Effector CD8-positive, alpha-beta T cell (primary cell): ENCODE data around the gene UBE2E1.

Experiments
- DNase-seq: peaks from one replicate; lab custom pipeline; 2025; lab: John Stamatoyannopoulos, UW

UBE2E1 gene

GRCh38 chr3:23795096-23795495 lies 10.7 kb upstream of the UBE2E1 start:
- no peak for DNase-seq

- DNase-seq, result no peak
These were observed 9.2 kb upstream of the UBE2E1 start for GRCh38 chr3:23796518-23796917.

- DNase-seq, result no peak
These were observed 8.3 kb upstream of the UBE2E1 start for GRCh38 chr3:23797491-23797890.

- no peak for DNase-seq
These were observed 7.3 kb upstream of the UBE2E1 start for GRCh38 chr3:23798456-23798855.

GRCh38 chr3:23798876-23799275 lies 6.9 kb upstream of the UBE2E1 start:
- DNase-seq, result no peak

GRCh38 chr3:23800731-23801130 lies 5.0 kb upstream of the UBE2E1 start:
- DNase-seq, result no peak

GRCh38 chr3:23804441-23805209 lies 1.1 kb upstream of the UBE2E1 start:
- no peak for DNase-seq

- DNase-seq, result no peak
These were observed 534 bp upstream of the UBE2E1 start for GRCh38 chr3:23805210-23805632.

- no peak for DNase-seq
These were observed 1.0 kb downstream of the UBE2E1 start for GRCh38 chr3:23806534-23807423.

- no peak for DNase-seq
These were observed 1.8 kb downstream of the UBE2E1 start for GRCh38 chr3:23807424-23808015.

GRCh38 chr3:23808525-23808924 lies 2.8 kb downstream of the UBE2E1 start:
- DNase-seq, result no peak

GRCh38 chr3:23809294-23809693 lies 3.5 kb downstream of the UBE2E1 start:
- no peak for DNase-seq

- no peak for DNase-seq
These were observed 4.1 kb downstream of the UBE2E1 start for GRCh38 chr3:23809840-23810342.

- DNase-seq, result peak; percentile 14
These were observed 4.8 kb downstream of the UBE2E1 start for GRCh38 chr3:23810343-23811184.

GRCh38 chr3:23811185-23811527 lies 5.4 kb downstream of the UBE2E1 start:
- no peak for DNase-seq

GRCh38 chr3:23811919-23812318 lies 6.2 kb downstream of the UBE2E1 start:
- DNase-seq, result no peak

GRCh38 chr3:23815879-23816278 lies 10.1 kb downstream of the UBE2E1 start:
- DNase-seq, result no peak

- DNase-seq, result no peak
These were observed 11.0 kb downstream of the UBE2E1 start for GRCh38 chr3:23816721-23817120.

- no peak for DNase-seq
These were observed 11.9 kb downstream of the UBE2E1 start for GRCh38 chr3:23817508-23818223.

- DNase-seq, result no peak
These were observed 14.0 kb downstream of the UBE2E1 start for GRCh38 chr3:23819599-23820360.
